ENCODE results near the gene MED28.
A peak's percentile ranks its signal among the peaks of the same experiment; 100 is the strongest.
"Not testable (repeated sequence)": the region's sequence is repeated elsewhere in the genome, so short reads cannot be mapped to it uniquely, and the experiment has no call there.

Gene MED28

GRCh38 chr4:17614416-17615299 lies at the start of gene MED28:
Gene MED28 (plus strand): TSS chr4:17614641. CDS start chr4:17614655, 14 bp downstream.
- TF ChIP-seq CTCF (conservative IDR thresholded peaks at IDR 0.05; ENCODE audit: control insufficient read depth, insufficient read depth, low read depth, low read length) = no peak
- DNase-seq (ENCODE audit: low read depth) = peak; percentile 95
- peak within 1 kb of the TSS; percentile 85 for H3K4me3 ChIP-seq (ENCODE audit: control insufficient read depth, low read depth, low read length)

GRCh38 chr4:17565846-17566245 lies 48.6 kb upstream of the MED28 start:
- no peak for DNase-seq (ENCODE audit: low read depth)
- TF ChIP-seq CTCF (conservative IDR thresholded peaks at IDR 0.05; ENCODE audit: control insufficient read depth, insufficient read depth, low read depth, low read length) = no peak
- H3K4me3 ChIP-seq (ENCODE audit: control insufficient read depth, low read depth, low read length) = no peak overlapping the region

GRCh38 chr4:17567271-17567670 lies 47.2 kb upstream of the MED28 start:
- H3K4me3 ChIP-seq (ENCODE audit: control insufficient read depth, low read depth, low read length) = no peak overlapping the region
- no peak for TF ChIP-seq CTCF (conservative IDR thresholded peaks at IDR 0.05; ENCODE audit: control insufficient read depth, insufficient read depth, low read depth, low read length)
- no peak for DNase-seq (ENCODE audit: low read depth)

GRCh38 chr4:17574206-17574605 lies 40.2 kb upstream of the MED28 start:
- no peak for DNase-seq (ENCODE audit: low read depth)
- no peak overlapping the region for H3K4me3 ChIP-seq (ENCODE audit: control insufficient read depth, low read depth, low read length)
- TF ChIP-seq CTCF (conservative IDR thresholded peaks at IDR 0.05; ENCODE audit: control insufficient read depth, insufficient read depth, low read depth, low read length) = no peak

- DNase-seq (ENCODE audit: low read depth) = not testable (repeated sequence)
Measured at GRCh38 chr4:17575177-17575576, 39.3 kb upstream of the MED28 start.

GRCh38 chr4:17576932-17577664 lies 37.3 kb upstream of the MED28 start, which contains the start of gene LAP3:
Gene LAP3 (plus strand): TSS chr4:17577198. CDS start chr4:17577466, 268 bp downstream.
- TF ChIP-seq CTCF (conservative IDR thresholded peaks at IDR 0.05; ENCODE audit: control insufficient read depth, insufficient read depth, low read depth, low read length) = no peak
- H3K4me3 ChIP-seq (ENCODE audit: control insufficient read depth, low read depth, low read length) = peak within 1 kb of the TSS; percentile 82
- peak; percentile 96 for DNase-seq (ENCODE audit: low read depth)

More at GRCh38 chr4:17575177-17575576, 39.3 kb upstream of the MED28 start:
- H3K4me3 ChIP-seq (ENCODE audit: control insufficient read depth, low read depth, low read length) = not testable (repeated sequence)
